ENCODE results near the gene RB1.
"Not testable (repeated sequence)": the region's sequence is repeated elsewhere in the genome, so short reads cannot be mapped to it uniquely, and the experiment has no call there.

Gene RB1

DNA sequence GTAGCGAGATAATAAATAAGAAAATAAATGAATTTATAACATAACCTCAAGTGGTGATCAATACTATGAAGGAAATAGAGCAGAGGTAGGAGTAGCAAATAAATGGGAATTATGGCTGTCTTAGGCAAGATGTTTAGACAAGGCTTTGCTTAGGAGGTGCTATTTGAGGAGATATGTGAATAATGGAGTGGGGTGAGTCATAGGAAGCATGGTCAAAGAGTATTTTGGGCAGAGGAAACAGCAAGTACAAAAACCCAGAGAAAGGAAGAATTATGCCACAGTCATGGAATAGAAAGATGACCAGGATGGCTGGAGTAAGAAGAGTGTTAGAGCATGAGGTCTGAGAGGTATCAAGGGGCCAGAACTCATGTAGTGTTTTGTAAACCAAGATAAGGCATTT is 142.9 kb downstream of the RB1 start:
- Histone ChIP-seq H3K27me3 (no peaks in the 10 kb centered on the region), H3K9me3 (no peaks in the 10 kb centered on the region), H3K4me3 (ENCODE audit: low read depth, low read length) (no peak overlapping the region), H3K4me1 (no peaks in the 10 kb centered on the region), H3K36me3 (no peaks in the 10 kb centered on the region)
- DNase-seq, result no peak
- TF ChIP-seq, protein P1, sequence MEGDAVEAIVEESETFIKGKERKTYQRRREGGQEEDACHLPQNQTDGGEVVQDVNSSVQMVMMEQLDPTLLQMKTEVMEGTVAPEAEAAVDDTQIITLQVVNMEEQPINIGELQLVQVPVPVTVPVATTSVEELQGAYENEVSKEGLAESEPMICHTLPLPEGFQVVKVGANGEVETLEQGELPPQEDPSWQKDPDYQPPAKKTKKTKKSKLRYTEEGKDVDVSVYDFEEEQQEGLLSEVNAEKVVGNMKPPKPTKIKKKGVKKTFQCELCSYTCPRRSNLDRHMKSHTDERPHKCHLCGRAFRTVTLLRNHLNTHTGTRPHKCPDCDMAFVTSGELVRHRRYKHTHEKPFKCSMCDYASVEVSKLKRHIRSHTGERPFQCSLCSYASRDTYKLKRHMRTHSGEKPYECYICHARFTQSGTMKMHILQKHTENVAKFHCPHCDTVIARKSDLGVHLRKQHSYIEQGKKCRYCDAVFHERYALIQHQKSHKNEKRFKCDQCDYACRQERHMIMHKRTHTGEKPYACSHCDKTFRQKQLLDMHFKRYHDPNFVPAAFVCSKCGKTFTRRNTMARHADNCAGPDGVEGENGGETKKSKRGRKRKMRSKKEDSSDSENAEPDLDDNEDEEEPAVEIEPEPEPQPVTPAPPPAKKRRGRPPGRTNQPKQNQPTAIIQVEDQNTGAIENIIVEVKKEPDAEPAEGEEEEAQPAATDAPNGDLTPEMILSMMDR (IDR thresholded peaks at IDR 0.05; ENCODE audit: low read depth, low read length), result no peak

DNA sequence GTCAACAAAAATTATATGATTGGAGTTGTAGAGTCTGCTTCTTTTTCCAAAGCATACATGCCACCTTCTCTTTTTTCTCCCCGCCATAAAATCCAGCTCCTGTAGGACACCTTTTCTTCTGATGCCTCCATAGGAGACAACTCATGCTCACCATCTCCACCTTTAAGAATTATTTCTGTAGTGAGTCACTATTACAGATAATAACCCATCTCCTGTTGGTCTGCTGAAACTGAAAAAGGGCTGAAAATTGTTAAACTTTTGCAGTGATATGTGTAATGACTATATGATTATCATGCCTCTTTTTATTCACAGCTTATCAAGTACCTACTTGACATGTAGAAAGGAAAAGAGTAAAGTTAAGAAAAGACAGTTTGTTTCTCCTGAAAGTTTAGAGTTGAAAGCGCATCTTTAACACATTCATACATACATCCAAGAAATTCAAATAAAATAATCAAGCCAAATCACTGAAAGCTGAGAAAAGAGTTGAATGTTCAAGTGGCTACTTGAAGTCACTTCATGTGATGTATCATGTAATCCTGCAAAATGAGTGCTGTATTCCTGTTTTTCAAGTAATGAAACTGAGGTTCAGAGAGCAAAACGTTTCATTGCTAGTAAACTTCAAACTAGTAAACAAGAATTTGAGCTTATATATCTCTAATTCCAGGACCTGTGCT is 144.9 kb downstream of the RB1 start:
- no peak for DNase-seq
- TF ChIP-seq, protein P1 (IDR thresholded peaks at IDR 0.05; ENCODE audit: low read depth, low read length), result no peak
- Histone ChIP-seq H3K9me3 (no peaks in the 10 kb centered on the region), H3K27me3 (no peaks in the 10 kb centered on the region), H3K4me1 (no peaks in the 10 kb centered on the region), H3K36me3 (peaks cover 2% of the 10 kb centered on the region), H3K4me3 (ENCODE audit: low read depth, low read length) (no peak overlapping the region)

DNA sequence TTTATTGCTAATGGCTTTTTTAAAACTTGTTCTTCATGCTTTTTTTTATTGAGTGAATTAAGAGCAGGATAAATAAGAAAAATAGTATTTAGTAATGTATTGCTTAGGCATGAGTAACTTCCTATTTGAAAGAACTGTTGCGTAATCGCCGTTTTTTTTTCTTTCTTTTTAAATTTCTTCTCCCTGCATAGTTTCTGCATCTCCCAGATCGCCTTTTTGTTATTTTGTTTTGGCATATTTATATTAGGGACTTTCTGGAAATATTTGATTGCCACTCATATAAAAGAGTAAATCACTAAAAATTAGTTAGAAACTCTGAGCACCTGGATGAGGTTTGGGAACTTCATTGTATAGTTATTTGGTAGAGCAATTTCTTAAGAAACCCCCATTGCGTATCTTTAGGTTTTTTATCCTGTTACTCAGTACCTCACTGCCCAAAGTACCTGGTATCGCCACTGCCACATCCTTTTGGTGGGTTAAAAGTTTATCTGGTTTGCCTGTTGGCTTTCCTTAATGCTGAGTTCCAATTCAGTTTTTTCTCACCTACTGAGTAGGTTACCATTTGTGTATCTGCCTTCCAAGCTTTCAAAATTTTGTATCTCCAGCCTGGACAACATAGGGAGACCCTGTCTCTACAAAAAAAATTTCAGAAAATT is 145.5 kb downstream of the RB1 start:
- Histone ChIP-seq H3K36me3 (peaks cover 8% of the 10 kb centered on the region), H3K4me3 (ENCODE audit: low read depth, low read length) (no peak overlapping the region), H3K9me3 (no peaks in the 10 kb centered on the region), H3K27me3 (no peaks in the 10 kb centered on the region), H3K4me1 (no peaks in the 10 kb centered on the region)
- TF ChIP-seq, protein P1 (IDR thresholded peaks at IDR 0.05; ENCODE audit: low read depth, low read length), result no peak
- DNase-seq, result no peak

DNA sequence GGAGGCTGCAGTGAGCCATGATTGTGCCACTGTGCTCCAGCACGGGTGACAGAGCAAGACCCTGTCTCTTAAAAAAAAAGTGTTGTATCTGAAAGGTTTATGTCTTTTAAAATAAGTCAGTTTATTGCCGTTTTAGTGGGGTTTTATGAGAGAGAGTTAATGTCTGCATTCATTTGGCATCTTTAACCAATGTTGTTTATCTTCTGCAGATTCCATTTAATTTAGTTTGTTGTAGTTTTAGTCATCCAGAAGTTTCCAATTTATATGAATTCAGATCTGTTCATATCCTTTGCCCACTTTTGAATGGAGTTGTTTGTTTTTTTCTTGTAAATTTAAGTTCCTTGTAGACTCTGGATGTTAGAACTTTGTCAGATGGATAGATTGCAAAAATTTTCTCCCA is 146.1 kb downstream of the RB1 start:
- no peak for DNase-seq
- TF ChIP-seq, protein P1 (IDR thresholded peaks at IDR 0.05; ENCODE audit: low read depth, low read length), result no peak
- Histone ChIP-seq H3K9me3 (no peaks in the 10 kb centered on the region), H3K36me3 (peaks cover 10% of the 10 kb centered on the region), H3K27me3 (no peaks in the 10 kb centered on the region), H3K4me3 (ENCODE audit: low read depth, low read length) (no peak overlapping the region), H3K4me1 (no peaks in the 10 kb centered on the region)

DNA sequence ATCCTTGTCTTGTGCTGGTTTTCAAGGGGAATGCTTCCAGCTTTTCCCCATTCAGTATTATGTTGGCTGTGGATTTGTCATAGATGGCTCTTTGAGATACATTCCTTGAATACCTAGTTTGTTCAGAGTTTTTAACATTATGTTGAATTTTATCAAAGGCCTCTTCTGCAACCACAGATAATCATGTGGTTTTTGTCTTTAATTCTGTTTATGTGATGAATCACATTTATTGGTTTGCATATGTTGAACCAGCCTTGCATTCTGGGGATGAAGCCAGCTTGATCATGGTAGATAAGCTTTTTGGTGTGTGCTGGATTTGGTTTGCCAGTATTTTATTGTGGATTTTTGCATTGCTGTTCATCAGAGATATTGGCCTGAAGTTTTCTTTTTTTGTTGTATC is 147.6 kb downstream of the RB1 start:
- peaks cover 14% of the 10 kb centered on the region for H3K36me3 ChIP-seq
- not testable (repeated sequence) for DNase-seq; H3K4me3 ChIP-seq (ENCODE audit: low read depth, low read length); H3K9me3 ChIP-seq; H3K4me1 ChIP-seq; H3K27me3 ChIP-seq

DNA sequence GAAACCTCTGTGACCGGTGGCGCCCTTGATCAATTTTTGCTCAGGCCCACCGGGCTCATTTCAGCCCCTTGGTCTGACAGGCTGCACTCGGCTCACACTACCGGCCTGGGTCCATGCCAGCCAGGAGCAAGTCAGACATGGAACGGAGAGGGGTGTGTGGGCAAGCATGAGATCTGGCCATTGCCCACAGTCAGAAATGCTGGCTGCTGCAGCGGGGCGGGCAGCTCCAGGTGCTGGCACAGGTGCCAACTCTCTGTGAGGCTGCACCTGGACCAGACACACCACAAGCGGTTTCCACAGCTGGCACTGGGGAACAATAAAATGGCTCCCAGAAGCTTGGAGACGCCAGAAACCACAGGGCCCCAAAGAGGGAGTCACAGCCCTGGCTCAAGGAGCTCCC is 153.0 kb downstream of the RB1 start:
- no peak overlapping the region for H3K4me3 ChIP-seq (ENCODE audit: low read depth, low read length)
- no peaks in the 10 kb centered on the region for H3K27me3 ChIP-seq
- DNase-seq, result no peak
- peaks cover 38% of the 10 kb centered on the region for H3K36me3 ChIP-seq
- TF ChIP-seq, protein P1 (IDR thresholded peaks at IDR 0.05; ENCODE audit: low read depth, low read length), result no peak
- no peaks in the 10 kb centered on the region for H3K4me1 ChIP-seq
- no peaks in the 10 kb centered on the region for H3K9me3 ChIP-seq
